Mucosa of descending colon (tissue), 3 donors: Measurements from ENCODE around the gene SLC48A1. TPM values are rescaled to one million over a fixed set of nuclear protein-coding genes. Genes with fewer than 3 reads are reported as not detected.
A peak's percentile ranks its signal among the peaks of the same experiment; 100 is the strongest.

Source experiments
- ATAC-seq: fragments of 200-7000 bp; cut with Tn5 transposase; one replicate; pipeline ENCODE4 v1.9.1; 2020; ENCODE audit warnings: mild to moderate bottlenecking, moderate library complexity
- DNase-seq, 3 donors: peaks; one replicate each; pipeline ENCODE4 v3.0.0-alpha.2; 2020
- H3K36me3 ChIP-seq: fragments of 200-600 bp; one replicate; pipeline ENCODE4 v1.8.0; 2021; ENCODE audit warnings: low read depth, mild to moderate bottlenecking
- H3K4me1 ChIP-seq: fragments of 200-600 bp; one replicate; pipeline ENCODE4 v1.8.0; 2021; ENCODE audit warnings: low read depth, mild to moderate bottlenecking
- H3K4me3 ChIP-seq: fragments of 200-600 bp; one replicate; pipeline ENCODE4 v1.8.0; 2021; ENCODE audit warnings: mild to moderate bottlenecking
- H3K9me3 ChIP-seq: fragments of 200-600 bp; one replicate; pipeline ENCODE4 v1.8.0; 2021; ENCODE audit warnings: mild to moderate bottlenecking
- CTCF ChIP-seq: fragments of 200-600 bp; IDR thresholded peaks from one replicate; pipeline ENCODE4 v1.8.0; 2022; ENCODE audit warnings: antibody characterized with exemption, mild to moderate bottlenecking
- intact Hi-C, 2 donors: fragments of 100-400 bp; cut with DNase I in 1 of 2; cut with micrococcal nuclease in 1 of 2; formaldehyde crosslinking; loops; one replicate each; pipeline versions ENCODE4 v1.11.0 to v1.11.1; 2022; cut with DNase I, micrococcal nuclease
- total RNA-seq, 3 donors: library from RNA; stranded (reverse); fragmentation: NEBNext Ultra II Directional in 2 of 3; extraction: Animal tissue kit (Norgen Biotek cat#: 25700) in 2 of 3; gene quantifications; one replicate each; pipeline versions ENCODE4 v1.2.1 to v1.2.4, GENCODE V29; 2021 to 2023
- donor health status: DM: no; HTN: no; CAD: no; lungs with moderate emphysema.
- donor health status: DM: no; HTN: no; CAD: no.
- donor health status: DM: no; HTN: yes; CAD: no.

The SLC48A1 gene
- total RNA-seq, 3 donors from 2014 or later, result 17.2 to 35.4 (median 19.1) TPM

DNA sequence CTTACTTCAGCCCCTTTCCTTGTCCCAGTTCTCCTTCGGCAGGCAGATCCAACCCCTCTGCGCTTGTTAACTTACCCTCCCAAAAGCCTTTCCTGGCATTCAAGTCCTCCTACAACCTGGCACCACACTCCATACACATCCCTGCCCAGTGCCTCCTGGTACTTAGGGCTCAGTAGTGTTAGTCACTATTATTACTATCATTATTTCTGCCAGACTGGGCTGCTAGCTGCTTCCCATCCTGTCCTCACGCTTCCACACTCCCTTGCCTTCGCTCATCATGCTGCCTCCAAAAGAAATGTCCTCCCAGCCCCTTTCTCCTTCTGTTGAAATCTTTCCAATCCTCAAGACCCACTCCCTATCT is 48.3 kb downstream of the SLC48A1 start:
- Histone ChIP-seq H3K4me1 (peaks cover 29% of the 10 kb centered on the region), H3K36me3 (no peaks in the 10 kb centered on the region), H3K4me3 (no peak overlapping the region), H3K9me3 (no peaks in the 10 kb centered on the region)
- intact Hi-C loops, result no loop called here
- ATAC-seq (no peak), DNase-seq (no peak)
- no peak for TF ChIP-seq CTCF

DNA sequence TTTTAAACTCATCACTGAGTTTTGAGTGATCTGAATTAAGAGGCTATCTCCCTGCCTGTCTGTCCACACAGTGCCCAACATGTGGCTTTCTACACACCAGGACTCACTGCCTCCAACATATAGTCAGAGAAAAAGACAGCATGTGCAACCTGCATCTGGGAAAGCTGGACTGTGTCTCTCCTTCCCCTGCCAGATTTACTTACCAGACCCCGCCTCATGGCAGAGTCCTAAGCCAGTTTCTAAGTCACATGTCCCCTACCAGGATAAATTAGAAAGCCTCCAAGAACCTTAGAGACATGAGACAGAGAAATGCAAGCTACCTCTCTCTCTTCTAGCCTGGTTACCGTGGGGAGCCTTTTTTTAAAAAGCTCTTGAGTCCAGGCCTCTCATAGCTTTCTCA is 49.4 kb downstream of the SLC48A1 start:
- no peak overlapping the region for H3K4me3 ChIP-seq
- no peak for TF ChIP-seq CTCF
- ATAC-seq (no peak), DNase-seq (no peak)
- H3K9me3 ChIP-seq, result no peaks in the 10 kb centered on the region
- intact Hi-C loops, result no loop called here
- H3K36me3 ChIP-seq, result no peaks in the 10 kb centered on the region
- H3K4me1 ChIP-seq, result peaks cover 26% of the 10 kb centered on the region

GRCh38 chr12:47822863-47823262 is 49.8 kb downstream of the SLC48A1 start:
- Histone ChIP-seq H3K36me3 (no peaks in the 10 kb centered on the region), H3K4me3 (no peak overlapping the region), H3K9me3 (no peaks in the 10 kb centered on the region), H3K4me1 (peaks cover 22% of the 10 kb centered on the region)
- intact Hi-C loops, result no loop called here
- ATAC-seq, result no peak
- TF ChIP-seq CTCF, result no peak
- DNase-seq, result no peak

- intact Hi-C loops, result no loop called here
- no peak for DNase-seq
- Histone ChIP-seq H3K9me3 (no peaks in the 10 kb centered on the region), H3K36me3 (no peaks in the 10 kb centered on the region), H3K4me3 (no peak overlapping the region), H3K4me1 (peaks cover 26% of the 10 kb centered on the region)
- ATAC-seq, result no peak
- TF ChIP-seq CTCF, result no peak
These were observed 50.5 kb downstream of the SLC48A1 start for GRCh38 chr12:47823422-47824086.

DNA sequence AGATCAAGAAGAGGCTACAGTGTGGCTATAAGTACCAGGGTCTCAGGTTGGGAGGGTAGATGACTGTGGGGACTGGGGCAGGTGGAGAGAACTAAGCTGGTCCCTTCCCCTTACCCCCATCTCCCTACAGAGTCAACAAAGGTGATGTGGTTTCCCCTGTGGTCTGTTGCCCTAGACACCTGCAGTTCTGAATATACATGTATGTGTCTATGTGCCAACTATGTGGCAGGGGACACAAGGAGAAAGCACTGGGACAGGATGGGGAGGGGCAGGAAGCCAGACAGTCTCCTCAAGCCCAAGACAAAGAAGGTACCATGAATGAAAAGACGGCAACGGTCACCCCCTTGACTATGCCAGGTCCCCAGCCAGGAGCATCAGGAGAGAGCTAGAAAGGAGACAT is 51.2 kb downstream of the SLC48A1 start:
- peak in 1 of 3 donors; percentile 18 for DNase-seq
- no peak for ATAC-seq
- Histone ChIP-seq H3K36me3 (no peaks in the 10 kb centered on the region), H3K9me3 (no peaks in the 10 kb centered on the region), H3K4me1 (peaks cover 31% of the 10 kb centered on the region), H3K4me3 (no peak overlapping the region)
- intact Hi-C loops, result no loop called here
- TF ChIP-seq CTCF, result no peak

DNA sequence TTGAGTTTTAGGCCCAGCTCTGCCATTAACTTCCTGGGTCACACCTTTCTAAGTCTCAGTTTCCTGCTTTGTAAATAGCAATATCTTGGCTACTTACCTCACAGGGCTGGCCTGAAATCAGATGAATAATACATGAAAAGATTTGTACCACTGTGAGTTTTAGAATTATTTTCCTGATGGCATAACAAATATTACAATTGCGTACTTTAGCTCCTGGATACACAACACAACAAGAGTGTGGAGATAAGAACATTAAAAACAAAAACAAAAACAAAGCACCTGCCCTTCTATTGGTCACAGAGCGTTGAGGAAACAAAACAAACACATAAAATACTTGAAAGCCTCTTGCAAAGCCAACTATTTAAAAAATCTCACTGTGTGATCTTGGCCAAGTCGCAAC is 51.6 kb downstream of the SLC48A1 start:
- ATAC-seq (no peak), DNase-seq (no peak)
- H3K4me1 ChIP-seq, result peaks cover 35% of the 10 kb centered on the region
- intact Hi-C loops, result no loop called here
- no peaks in the 10 kb centered on the region for H3K9me3 ChIP-seq
- no peak overlapping the region for H3K4me3 ChIP-seq
- H3K36me3 ChIP-seq, result no peaks in the 10 kb centered on the region
- no peak for TF ChIP-seq CTCF
